H1 (cell line): ENCODE measurements around the gene FOXC1. TPM values are rescaled to one million over a fixed set of nuclear protein-coding genes. Genes with fewer than 3 reads are reported as not detected.

Experiments used
- CTCF ChIA-PET: fragments of 300-600 bp; sonication (Branson Sonifier 250); formaldehyde crosslinking; loops from one replicate; lab custom pipeline; 2021; ENCODE audit not compliant: partially characterized antibody; lab: Charles Lee
- POLR2A ChIA-PET: fragments of 300-600 bp; sonication (Branson Sonifier 250); formaldehyde crosslinking; loops from one replicate; lab custom pipeline; 2021; ENCODE audit warnings: inconsistent platforms; ENCODE audit not compliant: partially characterized antibody; lab: Charles Lee
- DNase-seq, 2 experiments: peaks; one replicate each; pipeline versions ENCODE4 v3.0.0 to v3.0.0-alpha.2; 2010 to 2022; ENCODE audit warnings: low spot score in 2 of 2, low read depth in 1 of 2, mixed read lengths in 1 of 2
- FAIRE-seq: peaks from 2 replicates; lab custom pipeline; 2011; peaks lifted over from hg19 to GRCh38; lab: Jason Lieb, UNC
- H2AFZ ChIP-seq: 2 replicates; pipeline ENCODE4 v1.8.1; 2012; ENCODE audit warnings: low read length, inconsistent platforms
- H2AK5ac ChIP-seq: 2 replicates; pipeline ENCODE4 v1.6.1; 2013; ENCODE audit warnings: low read depth, low read length
- H2BK120ac ChIP-seq: replicated peaks from 2 replicates; pipeline ENCODE3; 2013; ENCODE audit warnings: low read depth, low read length, inconsistent platforms
- H2BK12ac ChIP-seq: 2 replicates; pipeline ENCODE4 v1.6.1; 2013; ENCODE audit warnings: low read depth, low read length
- H2BK15ac ChIP-seq: 2 replicates; pipeline ENCODE4 v1.6.1; 2013; ENCODE audit warnings: low read length
- H2BK20ac ChIP-seq: 2 replicates; pipeline ENCODE4 v1.6.1; 2013; ENCODE audit warnings: low read length
- H2BK5ac ChIP-seq: 2 replicates; pipeline ENCODE4 v1.6.1; 2013; ENCODE audit warnings: low read depth, low read length
- H3K14ac ChIP-seq: 2 replicates; pipeline ENCODE4 v1.6.1; 2013; ENCODE audit warnings: inconsistent platforms; ENCODE audit not compliant: insufficient read length
- H3K18ac ChIP-seq: 2 replicates; pipeline ENCODE4 v1.6.1; 2013; ENCODE audit warnings: low read length; ENCODE audit errors: extremely low read depth
- H3K23ac ChIP-seq: 2 replicates; pipeline ENCODE4 v1.6.1; 2013; ENCODE audit warnings: inconsistent platforms; ENCODE audit not compliant: insufficient read length
- H3K23me2 ChIP-seq: 2 replicates; pipeline ENCODE4 v1.6.1; 2013; ENCODE audit warnings: low read depth, low read length
- H3K27ac ChIP-seq: 2 replicates; pipeline ENCODE4 v1.6.1; 2011; ENCODE audit warnings: low read depth, low read length, inconsistent platforms
- H3K27me3 ChIP-seq, 4 experiments: replicated peaks in 1 of 4; 1 replicate in 1 of 4; 2 replicates in 3 of 4; pipeline versions ENCODE4 v1.6.1 to v1.8.1; 2011 to 2013; ENCODE audit warnings: low read length in 3 of 4, mild to moderate bottlenecking in 3 of 4, inconsistent platforms in 2 of 4, mixed read lengths in 2 of 4, moderate library complexity in 1 of 4; ENCODE audit not compliant: control insufficient read depth in 3 of 4, insufficient read depth in 3 of 4; ENCODE audit errors: extremely low read depth in 1 of 4
- H3K36me3 ChIP-seq, 4 experiments: 2 replicates each; pipeline versions ENCODE4 v1.6.1 to v1.8.1; 2011 to 2013; ENCODE audit warnings: mild to moderate bottlenecking in 4 of 4, low read length in 3 of 4, moderate library complexity in 2 of 4, control low read depth in 1 of 4, inconsistent platforms in 1 of 4; ENCODE audit not compliant: insufficient read depth in 4 of 4, control insufficient read depth in 2 of 4
- H3K4ac ChIP-seq: replicated peaks from 2 replicates; pipeline ENCODE3; 2013; ENCODE audit warnings: low read length, low read depth, mixed read lengths, inconsistent platforms; ENCODE audit not compliant: insufficient read length
- H3K4me1 ChIP-seq, 4 experiments: replicated peaks in 1 of 4; 1 replicate in 1 of 4; 2 replicates in 3 of 4; pipeline versions ENCODE4 v1.6.1 to v1.8.1; 2011 to 2013; ENCODE audit warnings: low read length in 3 of 4, inconsistent platforms in 2 of 4, mixed read lengths in 1 of 4; ENCODE audit not compliant: insufficient read depth in 4 of 4, control insufficient read depth in 3 of 4
- H3K4me2 ChIP-seq, 2 experiments: 2 replicates each; pipeline versions ENCODE4 v1.6.1 to v1.8.1; 2011 to 2013; ENCODE audit warnings: low read depth in 2 of 2, low read length in 2 of 2, control low read depth in 1 of 2, inconsistent platforms in 1 of 2, mild to moderate bottlenecking in 1 of 2; ENCODE audit not compliant: insufficient read depth in 1 of 2
- H3K4me3 ChIP-seq, 4 experiments: fragments of 200-600, 300-600 bp in 1 of 4; sonication (generic), shearing (Covaris generic), sonication (Bioruptor Twin) in 1 of 4; 2 replicates each; pipeline versions ENCODE4 v1.5.1 to v1.8.1; 2011 to 2016; ENCODE audit warnings: low read length in 4 of 4, low read depth in 3 of 4, control low read depth in 2 of 4, inconsistent platforms in 2 of 4, mild to moderate bottlenecking in 2 of 4, mixed read lengths in 1 of 4, moderate library complexity in 1 of 4; ENCODE audit not compliant: insufficient read depth in 2 of 4; ENCODE audit errors: extremely low read depth in 1 of 4
- H3K56ac ChIP-seq: replicated peaks from 2 replicates; pipeline ENCODE3; 2013; ENCODE audit warnings: low read depth, mild to moderate bottlenecking, mixed read lengths, low read length, inconsistent platforms; ENCODE audit not compliant: insufficient read length
- H3K79me1 ChIP-seq: 2 replicates; pipeline ENCODE4 v1.6.1; 2013; ENCODE audit warnings: low read depth, low read length, control low read depth
- H3K79me2 ChIP-seq, 2 experiments: 2 replicates each; pipeline versions ENCODE4 v1.6.1 to v1.8.1; 2012 to 2013; ENCODE audit warnings: low read length in 2 of 2, mild to moderate bottlenecking in 2 of 2, inconsistent platforms in 1 of 2; ENCODE audit not compliant: insufficient read depth in 2 of 2, control insufficient read depth in 1 of 2
- H3K9ac ChIP-seq, 4 experiments: replicated peaks in 1 of 4; 1 replicate in 1 of 4; 2 replicates in 3 of 4; pipeline versions ENCODE4 v1.6.1 to v1.8.1; 2011 to 2013; ENCODE audit warnings: low read depth in 3 of 4, low read length in 3 of 4, control low read depth in 2 of 4, mild to moderate bottlenecking in 2 of 4, moderate library complexity in 2 of 4, inconsistent platforms in 1 of 4; ENCODE audit errors: extremely low read depth in 1 of 4
- H3K9me3 ChIP-seq, 2 experiments: 2 replicates each; pipeline versions ENCODE4 v1.6.1 to v1.8.1; 2012 to 2013; ENCODE audit warnings: mild to moderate bottlenecking in 2 of 2, moderate library complexity in 2 of 2, control low read depth in 1 of 2, inconsistent platforms in 1 of 2, low read depth in 1 of 2, low read length in 1 of 2, mixed read lengths in 1 of 2; ENCODE audit not compliant: insufficient read depth in 2 of 2
- H4K20me1 ChIP-seq, 2 experiments: replicated peaks in 1 of 2; 2 replicates each; pipeline versions ENCODE3 to v1.8.1; 2011 to 2013; ENCODE audit warnings: inconsistent platforms in 2 of 2, low read length in 2 of 2, mild to moderate bottlenecking in 1 of 2; ENCODE audit not compliant: insufficient read depth in 2 of 2, control insufficient read depth in 1 of 2
- H4K5ac ChIP-seq: 2 replicates; pipeline ENCODE4 v1.6.1; 2013; ENCODE audit warnings: low read length, low read depth, mixed read lengths, inconsistent platforms; ENCODE audit not compliant: insufficient read length
- H4K8ac ChIP-seq: 2 replicates; pipeline ENCODE4 v1.8.0; 2013; ENCODE audit warnings: mild to moderate bottlenecking, moderate library complexity, low read length, inconsistent platforms; ENCODE audit not compliant: insufficient read depth; ENCODE audit errors: extremely low read depth
- H4K91ac ChIP-seq: replicated peaks from 2 replicates; pipeline ENCODE3; 2013; ENCODE audit warnings: low read length, mixed read lengths, inconsistent platforms; ENCODE audit not compliant: insufficient read length
- ASH2L ChIP-seq: fragments of 200-600, 300-600 bp; sonication (generic); IDR thresholded peaks from one replicate; pipeline ENCODE4 v1.7.1; 2017; ENCODE audit warnings: low read length
- FOSL1 ChIP-seq: IDR thresholded peaks from 2 replicates; pipeline ENCODE4 v1.6.1; 2011; ENCODE audit warnings: mild to moderate bottlenecking, low read depth, low read length, moderate library complexity; ENCODE audit not compliant: insufficient read depth
- GABPA ChIP-seq: IDR thresholded peaks from 2 replicates; pipeline ENCODE4 v1.6.1; 2011; ENCODE audit warnings: mild to moderate bottlenecking, low read length, moderate library complexity, borderline replicate concordance; ENCODE audit not compliant: insufficient read depth
- GTF2F1 ChIP-seq: IDR thresholded peaks from 2 replicates; pipeline ENCODE4 v1.6.1; 2012; ENCODE audit warnings: low read depth, low read length, improper control_type of control experiment, borderline replicate concordance
- KDM5A ChIP-seq: fragments of 200-600 bp; IDR thresholded peaks from 2 replicates; pipeline ENCODE4 v1.7.1; 2012; ENCODE audit warnings: mild to moderate bottlenecking, low read length, inconsistent platforms, mixed read lengths
- NANOG ChIP-seq: IDR thresholded peaks from 2 replicates; pipeline ENCODE4 v1.6.1; 2011; ENCODE audit warnings: low read length, low read depth, mild to moderate bottlenecking, inconsistent platforms; ENCODE audit not compliant: insufficient read depth, poor library complexity, severe bottlenecking
- POLR2A ChIP-seq, 2 experiments: IDR thresholded peaks; 1 replicate in 1 of 2; 2 replicates in 1 of 2; pipeline ENCODE4 v1.6.1; 2011; ENCODE audit warnings: low read depth in 2 of 2, low read length in 2 of 2, mild to moderate bottlenecking in 2 of 2; ENCODE audit errors: control extremely low read depth in 1 of 2
- POU5F1 ChIP-seq: IDR thresholded peaks from 2 replicates; pipeline ENCODE4 v1.6.1; 2011; ENCODE audit warnings: low read depth, mild to moderate bottlenecking, low read length, moderate library complexity
- SIN3A ChIP-seq, 2 experiments: IDR thresholded peaks in 1 of 2; conservative IDR thresholded peaks in 1 of 2; 2 replicates each; pipeline ENCODE4 v1.6.1; 2011 to 2012; ENCODE audit warnings: low read length in 2 of 2, improper control_type of control experiment in 1 of 2, low read depth in 1 of 2, mild to moderate bottlenecking in 1 of 2
- SIRT6 ChIP-seq: IDR thresholded peaks from one replicate; pipeline ENCODE4 v1.7.1; 2012; ENCODE audit warnings: low read length, inconsistent platforms
- SIX5 ChIP-seq: IDR thresholded peaks from 2 replicates; pipeline ENCODE4 v1.6.1; 2011; ENCODE audit warnings: mild to moderate bottlenecking, low read depth, low read length
- SP1 ChIP-seq: IDR thresholded peaks from 2 replicates; pipeline ENCODE4 v1.6.1; 2011; ENCODE audit warnings: low read depth, low read length
- SUZ12 ChIP-seq: fragments of 200-600 bp; sonication (generic); IDR thresholded peaks from 2 replicates; pipeline ENCODE4 v1.6.1; 2012; ENCODE audit warnings: mild to moderate bottlenecking, inconsistent platforms, low read length, moderate library complexity, mixed read lengths
- WGBS, 2 experiments: shearing (Covaris generic) in 1 of 2; methylation state at CpG; one replicate each; pipeline versions ENCODE4 v1.1.6 to v1.1.7; 2013 to 2015; ENCODE audit warnings: low lambda C conversion rate in 2 of 2, mixed read lengths in 2 of 2, inconsistent platforms in 1 of 2, low coverage in 1 of 2, missing lambda C conversion rate in 1 of 2; ENCODE audit not compliant: insufficient replicate concordance in 2 of 2, insufficient coverage in 1 of 2, insufficient read length in 1 of 2; ENCODE audit errors: extremely low coverage in 1 of 2, missing lambda C conversion rate in 1 of 2; 5-methylcytosine and 5-hydroxymethylcytosine counted together
- polyA plus RNA-seq, 7 experiments: library from polyadenylated mRNA; depleted of rRNA in 3 of 7; stranded (reverse) in 5 of 7; unstranded in 2 of 7; fragments of >200 nt in 5 of 7; fragments of 200-250 nt in 2 of 7; gene quantifications; 1 replicate in 5 of 7; 2 replicates in 1 of 7; 4 replicates in 1 of 7; pipeline versions ENCODE4 v1.2.1 to v1.2.3, GENCODE V29; 2011 to 2013; ENCODE audit warnings: missing spikeins in 2 of 7, mixed read lengths in 2 of 7
- total RNA-seq: library from RNA; stranded (reverse); fragmentation: NEBNext Ultra II Directional; extraction: Animal tissue kit (Norgen Biotek cat#: 25700); gene quantifications from 2 replicates; pipeline ENCODE4 v1.2.1, GENCODE V29; 2021

Gene FOXC1
- total and polyA plus RNA-seq, 2 of the 8 experiments (the other 6 are each of a cell fraction or from before 2014, with no cell fraction given) = 0.22 TPM; not detected in 1

DNA sequence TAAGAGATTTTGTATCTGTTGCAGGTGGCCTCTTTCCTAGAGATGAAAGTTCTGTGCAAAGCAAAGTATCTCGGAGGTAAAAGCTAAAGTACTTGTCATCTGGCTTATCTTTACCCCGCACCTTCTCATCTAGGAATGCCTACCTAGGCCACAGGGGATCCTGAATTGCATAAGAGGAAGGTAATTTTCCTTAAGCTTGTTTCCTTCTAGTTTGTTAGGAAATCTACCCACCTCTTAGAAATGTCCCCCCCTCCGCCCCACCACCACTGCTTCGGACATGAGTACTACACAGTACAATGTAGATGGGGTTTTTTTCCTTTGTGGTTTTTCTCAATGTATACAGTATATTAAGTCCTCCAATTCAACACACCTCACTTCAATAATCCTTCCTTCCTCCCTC is 21.5 kb downstream of the FOXC1 start:
- Histone ChIP-seq H3K4me3 (no peak overlapping the region), H4K5ac (no peak overlapping the region), H3K4ac (no peak overlapping the region), H3K9ac (no peak overlapping the region), H2AK5ac (no peak overlapping the region), H3K79me2 (no peaks in the 10 kb centered on the region), H3K27me3 (peaks cover 15 to 35% (median 29%) of the 10 kb centered on the region in 4 experiments), H4K8ac (no peak overlapping the region), H2BK120ac (no peak overlapping the region), H2AFZ (no peak overlapping the region), H2BK15ac (no peak overlapping the region), H3K56ac (no peak overlapping the region), H3K23me2 (no peaks in the 10 kb centered on the region; the same call in 1 of the 2 replicates), H3K18ac (no peak overlapping the region), H3K9me3 (no peaks in the 10 kb centered on the region), H2BK5ac (no peak overlapping the region), H3K4me2 (no peak overlapping the region), H2BK12ac (no peak overlapping the region), H3K4me1 (no peaks in the 10 kb centered on the region), H3K36me3 (no peaks in the 10 kb centered on the region), H3K14ac (no peak overlapping the region), H3K23ac (no peak overlapping the region), H2BK20ac (no peak overlapping the region), H4K20me1 (peaks cover 0 to 3% of the 10 kb centered on the region in 2 experiments), H3K27ac (no peak overlapping the region), H3K79me1 (no peaks in the 10 kb centered on the region), H4K91ac (no peak overlapping the region)
- TF ChIP-seq FOSL1 (no peak), KDM5A (no peak), SUZ12 (no peak), ASH2L (no peak), SIRT6 (no peak), POLR2A (IDR thresholded peaks at IDR 0.05; ENCODE audit: control extremely low read depth in 1 of 2, low read depth in 2 of 2, low read length in 2 of 2) (no peak), SP1 (no peak), GABPA (no peak), NANOG (no peak), POU5F1 (no peak), GTF2F1 (no peak), SIX5 (no peak), SIN3A (conservative IDR thresholded peaks at IDR 0.05 in 1 of 2, IDR thresholded peaks at IDR 0.05 in 1 of 2; ENCODE audit: low read depth in 1 of 2, low read length in 2 of 2) (no peak)
- POLR2A ChIA-PET = interaction anchor here (0.6 kb wide), 1 partner anchor 16 kb away, joined by 3 read pairs; no protein-coding TSS in a partner anchor
- DNase-seq (no peak), FAIRE-seq (no peak)
- CTCF ChIA-PET = interaction anchor here (1.0 to 1.5 kb wide), 4 partner anchors 11 to 33 kb away, joined by 3 to 6 read pairs (median 3); no protein-coding TSS in a partner anchor
- 83% methylated on average over 4 of the region's 4 CpGs; no CpG with 5 or more reads in 1 of the 2 experiments for WGBS, 2 experiments
